HG02759 (cell line): ENCODE data around the gene KCNE1.
"Not testable (repeated sequence)": the region's sequence is repeated elsewhere in the genome, so short reads cannot be mapped to it uniquely, and the experiment has no call there.

Source experiments
- ATAC-seq: cut with Tn5 transposase; IDR thresholded peaks from one replicate; pipeline ENCODE4 v1.9.1; 2021; ENCODE audit warnings: mild to moderate bottlenecking, moderate library complexity; ENCODE audit not compliant: unreplicated experiment

KCNE1 gene

GRCh38 chr21:34511787-34512455, at the start of gene KCNE1:
KCNE1 (minus strand) TSS chr21:34512210; CDS start chr21:34449634, 62,576 bp downstream.
- ATAC-seq: no peak

- no peak for ATAC-seq
Observed at GRCh38 chr21:34561806-34562205, 49.8 kb upstream of the KCNE1 start.

- ATAC-seq: no peak
Observed at GRCh38 chr21:34560609-34561008, 48.6 kb upstream of the KCNE1 start.

GRCh38 chr21:34560021-34560420, 48.0 kb upstream of the KCNE1 start:
- no peak for ATAC-seq

- ATAC-seq: no peak
Observed at GRCh38 chr21:34559089-34559631, 47.1 kb upstream of the KCNE1 start.

GRCh38 chr21:34558166-34558565, 46.2 kb upstream of the KCNE1 start:
- ATAC-seq: no peak

- no peak for ATAC-seq
Observed at GRCh38 chr21:34557261-34557660, 45.3 kb upstream of the KCNE1 start.

- not testable (repeated sequence) for ATAC-seq
Observed at GRCh38 chr21:34554670-34555069, 42.7 kb upstream of the KCNE1 start.

- no peak for ATAC-seq
Observed at GRCh38 chr21:34554227-34554626, 42.2 kb upstream of the KCNE1 start.

- no peak for ATAC-seq
Observed at GRCh38 chr21:34553151-34553952, 41.3 kb upstream of the KCNE1 start.

GRCh38 chr21:34552360-34553098, 40.5 kb upstream of the KCNE1 start:
- ATAC-seq: no peak

- ATAC-seq: no peak
Observed at GRCh38 chr21:34550182-34550799, 38.3 kb upstream of the KCNE1 start.

GRCh38 chr21:34548781-34549376, 36.9 kb upstream of the KCNE1 start:
- no peak for ATAC-seq

- no peak for ATAC-seq
Observed at GRCh38 chr21:34546542-34546941, 34.5 kb upstream of the KCNE1 start.

GRCh38 chr21:34545079-34545884, 33.3 kb upstream of the KCNE1 start:
- peak; percentile 89 for ATAC-seq

GRCh38 chr21:34544032-34544496, 32.1 kb upstream of the KCNE1 start:
- no peak for ATAC-seq

GRCh38 chr21:34543017-34543416, 31.0 kb upstream of the KCNE1 start:
- no peak for ATAC-seq

GRCh38 chr21:34540206-34540605, 28.2 kb upstream of the KCNE1 start:
- no peak for ATAC-seq

- ATAC-seq: no peak
Observed at GRCh38 chr21:34537838-34538237, 25.8 kb upstream of the KCNE1 start.

- ATAC-seq: no peak
Observed at GRCh38 chr21:34536820-34537219, 24.8 kb upstream of the KCNE1 start.
